Myometrial cell (primary cell): Measurements from ENCODE around the gene TAF1L. TPM values are rescaled to one million over a fixed set of nuclear protein-coding genes. Genes with fewer than 3 reads are reported as not detected.

Source experiments
- total RNA-seq: library from RNA; depleted of rRNA; stranded (reverse); fragments of >200 nt; gene quantifications from 2 replicates; pipeline ENCODE4 v1.2.3, GENCODE V29; 2015

The TAF1L gene
- total RNA-seq, result not detected in 2 replicates

GRCh38 chr9:32635362-32635761 is at the start of gene TAF1L:
TAF1L (minus strand) TSS chr9:32635669; CDS start chr9:32635579, 90 bp downstream.

Other genes with a start within 250 kb of the TAF1L start
- 6.3 and 8.2 TPM in 2 replicates for gene RIGI, start 109.5 kb downstream of the TAF1L start, total RNA-seq
- gene SMIM27, start 83.3 kb downstream of the TAF1L start, total RNA-seq, result 2.8 and 9.2 TPM in 2 replicates
- 12.1 and 13.5 TPM in 2 replicates for gene TOPORS, start 83.1 kb downstream of the TAF1L start, total RNA-seq
- 74.1 and 89.1 TPM in 2 replicates for gene NDUFB6, start 62.5 kb downstream of the TAF1L start, total RNA-seq
- gene TMEM215, start 147.9 kb upstream of the TAF1L start, total RNA-seq, result not detected in 2 replicates